H1 (cell line): ENCODE results near the gene AAR2. TPM values are rescaled to one million over a fixed set of nuclear protein-coding genes. Genes with fewer than 3 reads are reported as not detected.

ENCODE experiments used
- CHD2 ChIP-seq: IDR thresholded peaks from 2 replicates; pipeline ENCODE4 v1.6.1; 2012; ENCODE audit warnings: low read length, improper control_type of control experiment
- CHD7 ChIP-seq: fragments of 300-600 bp; sonication (generic); IDR thresholded peaks from 2 replicates; pipeline ENCODE4 v1.7.1; 2012; ENCODE audit warnings: low read length, moderate library complexity, mild to moderate bottlenecking, inconsistent platforms; ENCODE audit not compliant: insufficient replicate concordance
- CTCF ChIP-seq, 3 experiments: IDR thresholded peaks; 1 replicate in 2 of 3; 2 replicates in 1 of 3; pipeline versions ENCODE4 v1.5.1 to v1.6.1; 2011; ENCODE audit warnings: low read length in 3 of 3, mild to moderate bottlenecking in 3 of 3, inconsistent platforms in 2 of 3, low read depth in 1 of 3, moderate library complexity in 1 of 3; ENCODE audit not compliant: insufficient read depth in 1 of 3; ENCODE audit errors: control extremely low read depth in 1 of 3
- HDAC2 ChIP-seq, 2 experiments: fragments of 300-600 bp in 1 of 2; sonication (generic) in 1 of 2; IDR thresholded peaks; 2 replicates each; pipeline ENCODE4 v1.6.1; 2011 to 2012; ENCODE audit warnings: low read depth in 2 of 2, low read length in 2 of 2, mild to moderate bottlenecking in 2 of 2, moderate library complexity in 2 of 2, borderline replicate concordance in 1 of 2, inconsistent platforms in 1 of 2
- PHF8 ChIP-seq: fragments of 200-600 bp; sonication (generic); conservative IDR thresholded peaks from 2 replicates; pipeline ENCODE4 v1.7.1; 2012; ENCODE audit warnings: low read depth, mild to moderate bottlenecking, inconsistent platforms, low read length, moderate library complexity
- POLR2A ChIP-seq, 2 experiments: IDR thresholded peaks; 1 replicate in 1 of 2; 2 replicates in 1 of 2; pipeline ENCODE4 v1.6.1; 2011; ENCODE audit warnings: low read depth in 2 of 2, low read length in 2 of 2, mild to moderate bottlenecking in 2 of 2; ENCODE audit errors: control extremely low read depth in 1 of 2
- SIRT6 ChIP-seq: IDR thresholded peaks from one replicate; pipeline ENCODE4 v1.7.1; 2012; ENCODE audit warnings: low read length, inconsistent platforms
- SIX5 ChIP-seq: IDR thresholded peaks from 2 replicates; pipeline ENCODE4 v1.6.1; 2011; ENCODE audit warnings: mild to moderate bottlenecking, low read depth, low read length
- SUZ12 ChIP-seq: fragments of 200-600 bp; sonication (generic); IDR thresholded peaks from 2 replicates; pipeline ENCODE4 v1.6.1; 2012; ENCODE audit warnings: mild to moderate bottlenecking, inconsistent platforms, low read length, moderate library complexity, mixed read lengths
- YY1 ChIP-seq: IDR thresholded peaks from 2 replicates; pipeline ENCODE4 v1.6.1; 2011; ENCODE audit warnings: low read depth, mild to moderate bottlenecking, low read length
- polyA plus RNA-seq, 7 experiments: library from polyadenylated mRNA; depleted of rRNA in 3 of 7; stranded (reverse) in 5 of 7; unstranded in 2 of 7; fragments of >200 nt in 5 of 7; fragments of 200-250 nt in 2 of 7; gene quantifications; 1 replicate in 5 of 7; 2 replicates in 1 of 7; 4 replicates in 1 of 7; pipeline versions ENCODE4 v1.2.1 to v1.2.3, GENCODE V29; 2011 to 2013; ENCODE audit warnings: missing spikeins in 2 of 7, mixed read lengths in 2 of 7
- total RNA-seq: library from RNA; stranded (reverse); fragmentation: NEBNext Ultra II Directional; extraction: Animal tissue kit (Norgen Biotek cat#: 25700); gene quantifications from 2 replicates; pipeline ENCODE4 v1.2.1, GENCODE V29; 2021

AAR2 gene
- total and polyA plus RNA-seq, 2 of the 8 experiments (the other 6 are each of a cell fraction or from before 2014, with no cell fraction given): 25.5 to 36.1 TPM

- TF ChIP-seq CHD7: no peak
- no peak for TF ChIP-seq HDAC2 (IDR thresholded peaks at IDR 0.05; ENCODE audit: borderline replicate concordance in 1 of 2, low read depth in 2 of 2, low read length in 2 of 2)
- no peak for TF ChIP-seq POLR2A (IDR thresholded peaks at IDR 0.05; ENCODE audit: control extremely low read depth in 1 of 2, low read depth in 2 of 2, low read length in 2 of 2)
- TF ChIP-seq PHF8: no peak
- TF ChIP-seq CTCF (IDR thresholded peaks at IDR 0.05; ENCODE audit: control extremely low read depth in 1 of 3, insufficient read depth in 1 of 3, low read depth in 1 of 3, low read length in 3 of 3): no peak
- no peak for TF ChIP-seq SIRT6
- no peak for TF ChIP-seq CHD2
- no peak for TF ChIP-seq SIX5
- no peak for TF ChIP-seq YY1
- no peak for TF ChIP-seq SUZ12
Measured at GRCh38 chr20:36303831-36304230, 67.6 kb downstream of the AAR2 start (continued).
